CD4-positive, alpha-beta memory T cell (primary cell): ENCODE data around the gene HIVEP1. TPM values are rescaled to one million over a fixed set of nuclear protein-coding genes. Genes with fewer than 3 reads are reported as not detected.

Experiments used
- CTCF ChIA-PET: fragments of 350-600 bp; sonication (Branson Sonifier 250); formaldehyde crosslinking; loops from one replicate; lab custom pipeline; 2021; ENCODE audit warnings: inconsistent platforms; ENCODE audit not compliant: partially characterized antibody; lab: Charles Lee
- POLR2A ChIA-PET: fragments of 350-600 bp; sonication (Branson Sonifier 250); formaldehyde crosslinking; loops from one replicate; lab custom pipeline; 2021; ENCODE audit not compliant: partially characterized antibody; lab: Charles Lee
- DNase-seq, 5 donors: peaks; one replicate each; pipeline versions ENCODE4 v3.0.0 to v3.0.0-alpha.2; 2020 to 2022; ENCODE audit warnings: mixed read lengths in 1 of 5
- H3K27ac ChIP-seq: one replicate; pipeline ENCODE4 v1.7.0; 2013; ENCODE audit warnings: low read depth, low read length
- H3K27me3 ChIP-seq: 2 replicates; pipeline ENCODE4 v1.7.0; 2013; ENCODE audit warnings: mild to moderate bottlenecking, low read length, moderate library complexity; ENCODE audit not compliant: insufficient read depth
- H3K36me3 ChIP-seq: 2 replicates; pipeline ENCODE4 v1.7.0; 2013; ENCODE audit warnings: mild to moderate bottlenecking, low read length, moderate library complexity; ENCODE audit not compliant: insufficient read depth
- H3K4me1 ChIP-seq: 2 replicates; pipeline ENCODE4 v1.7.0; 2013; ENCODE audit warnings: mild to moderate bottlenecking, low read length, moderate library complexity; ENCODE audit not compliant: insufficient read depth
- H3K4me3 ChIP-seq, 2 donors: one replicate each; pipeline ENCODE4 v1.7.0; 2013; ENCODE audit warnings: low read length in 2 of 2, mild to moderate bottlenecking in 1 of 2
- H3K9me3 ChIP-seq, 2 donors: one replicate each; pipeline ENCODE4 v1.7.0; 2013; ENCODE audit warnings: low read length in 2 of 2, control low read depth in 1 of 2; ENCODE audit not compliant: control insufficient read depth in 1 of 2
- H3K27ac Mint-ChIP-seq, 7 donors: one replicate each; pipeline ENCODE4 v1.8.0; 2020 to 2021; ENCODE audit warnings: mixed read lengths in 7 of 7, mild to moderate bottlenecking in 6 of 7, inconsistent platforms in 3 of 7, moderate library complexity in 3 of 7
- H3K27me3 Mint-ChIP-seq, 2 donors: one replicate each; pipeline ENCODE4 v1.8.0; 2020 to 2021; ENCODE audit warnings: mixed read lengths in 2 of 2
- H3K36me3 Mint-ChIP-seq, 2 donors: one replicate each; pipeline ENCODE4 v1.8.0; 2020 to 2021; ENCODE audit warnings: mixed read lengths in 2 of 2, inconsistent platforms in 1 of 2, mild to moderate bottlenecking in 1 of 2
- H3K4me1 Mint-ChIP-seq, 4 donors: one replicate each; pipeline ENCODE4 v1.8.0; 2020 to 2021; ENCODE audit warnings: mixed read lengths in 4 of 4, mild to moderate bottlenecking in 1 of 4
- H3K4me3 Mint-ChIP-seq, 8 donors: one replicate each; pipeline ENCODE4 v1.8.0; 2020 to 2021; ENCODE audit warnings: mixed read lengths in 8 of 8, mild to moderate bottlenecking in 7 of 8, moderate library complexity in 6 of 8, inconsistent platforms in 3 of 8
- H3K9me3 Mint-ChIP-seq, 8 donors: one replicate each; pipeline ENCODE4 v1.8.0; 2020 to 2021; ENCODE audit warnings: mixed read lengths in 8 of 8, mild to moderate bottlenecking in 5 of 8, inconsistent platforms in 3 of 8, moderate library complexity in 1 of 8
- intact Hi-C: fragments of 100-400 bp; cut with micrococcal nuclease; formaldehyde crosslinking; loops from one replicate; pipeline ENCODE4 v1.15.1; 2023
- polyA plus RNA-seq, 2 donors: library from polyadenylated mRNA; unstranded; fragments of 300-500 nt; fragmentation: Illumina TruSeq; gene quantifications; one replicate each; pipeline ENCODE4 v1.2.3, GENCODE V29; 2021
- total RNA-seq, 2 experiments: library from RNA; stranded (reverse); gene quantifications; one replicate each; pipeline ENCODE4 v1.2.3, GENCODE V29; 2021

HIVEP1 gene
- total and polyA plus RNA-seq, 4 experiments from 2014 or later = 0.47 to 17.6 (median 11.9) TPM

DNA sequence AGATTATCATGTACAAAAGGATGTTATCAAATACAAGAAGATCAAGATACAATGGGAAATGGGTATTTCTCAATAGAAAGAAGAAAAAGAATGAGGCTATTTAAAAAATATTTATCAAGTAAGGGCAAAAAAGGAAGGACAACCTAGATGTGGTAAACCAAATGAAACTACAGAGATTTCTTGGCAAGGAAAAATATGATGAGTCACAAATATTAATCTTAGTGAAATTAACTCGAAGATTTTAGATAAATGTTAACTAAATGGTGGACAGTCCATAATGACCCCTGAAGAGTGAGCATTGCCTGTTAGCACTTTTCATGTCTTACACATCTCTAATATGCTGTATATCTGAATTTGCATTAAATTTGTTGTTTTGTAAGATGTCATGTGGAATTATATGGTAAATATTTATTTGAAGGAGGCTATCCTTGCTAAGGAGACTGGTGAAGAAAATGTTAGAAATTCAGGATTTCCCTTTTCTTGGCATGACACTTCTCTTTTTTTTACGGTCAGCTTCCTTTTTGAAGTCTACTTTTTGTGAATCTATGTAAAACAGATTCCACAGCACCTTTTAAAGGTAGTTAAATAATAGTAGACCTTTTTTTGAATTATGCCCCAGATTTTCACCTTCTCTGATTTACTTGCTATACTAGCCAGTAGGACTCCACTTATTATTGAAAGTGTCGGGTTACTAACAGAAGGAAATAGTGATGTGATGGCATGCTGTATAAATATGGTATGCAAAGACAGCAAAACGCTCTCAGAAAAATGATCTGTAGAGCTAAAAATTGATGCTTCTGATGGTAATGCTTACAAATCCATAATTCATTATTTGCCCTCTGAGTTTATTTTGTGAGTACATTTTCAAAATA is 120.5 kb downstream of the HIVEP1 start:
- peaks cover 0 to 1% (median 0%) of the 10 kb centered on the region in 8 donors for H3K9me3 Mint-ChIP-seq
- H3K4me1 Mint-ChIP-seq = peaks cover 5 to 15% (median 7%) of the 10 kb centered on the region in 4 donors
- intact Hi-C loops = no loop called here
- ChIA-PET CTCF (interaction anchor here (1.0 to 1.2 kb wide), 2 partner anchors 16 to 101 kb away, joined by 3 read pairs; no protein-coding TSS in a partner anchor), POLR2A (no interaction called here)
- no peak overlapping the region for H3K27ac ChIP-seq
- no peaks in the 10 kb centered on the region for H3K9me3 ChIP-seq
- DNase-seq = no peak
- H3K4me3 Mint-ChIP-seq = no peak overlapping the region
- peaks cover 30 to 37% of the 10 kb centered on the region in 2 donors for H3K36me3 Mint-ChIP-seq
- H3K27me3 ChIP-seq = no peaks in the 10 kb centered on the region
- no peaks in the 10 kb centered on the region for H3K36me3 ChIP-seq
- H3K27ac Mint-ChIP-seq = peak overlapping the region in 1 of 7 donors; percentile 40
- no peak overlapping the region for H3K4me3 ChIP-seq
- H3K27me3 Mint-ChIP-seq = no peaks in the 10 kb centered on the region
- peaks cover 4% of the 10 kb centered on the region for H3K4me1 ChIP-seq

DNA sequence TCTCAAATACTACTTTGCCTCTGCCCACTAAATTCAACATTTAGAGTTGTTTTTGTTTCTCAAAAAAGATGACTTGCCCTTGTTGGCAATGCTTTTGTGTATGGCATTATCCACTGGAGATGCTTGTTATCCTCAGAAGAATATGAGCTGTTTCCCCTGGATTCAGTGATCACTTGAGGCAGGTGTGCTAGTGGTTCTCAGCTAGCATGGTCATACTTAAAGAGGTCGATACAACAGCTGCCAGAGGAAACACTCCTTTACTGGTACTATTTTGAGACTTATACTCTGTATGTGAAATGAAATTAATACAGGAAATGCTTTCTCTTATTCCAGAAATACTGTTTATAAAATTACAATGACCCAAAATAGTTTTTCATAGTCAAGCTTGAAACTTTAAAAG is 122.5 kb downstream of the HIVEP1 start:
- DNase-seq = no peak
- no peaks in the 10 kb centered on the region for H3K27me3 ChIP-seq
- ChIA-PET POLR2A (interaction anchor here (0.8 kb wide), 1 partner anchor 9 kb away, joined by 3 read pairs; no protein-coding TSS in a partner anchor), CTCF (interaction anchor here (1.6 kb wide), 1 partner anchor 8 kb away, joined by 3 read pairs; no protein-coding TSS in a partner anchor)
- H3K9me3 ChIP-seq = no peaks in the 10 kb centered on the region
- H3K4me3 Mint-ChIP-seq = no peak overlapping the region
- intact Hi-C loops = no loop called here
- peaks cover 32 to 40% of the 10 kb centered on the region in 2 donors for H3K36me3 Mint-ChIP-seq
- H3K27ac ChIP-seq = no peak overlapping the region
- peaks cover 0 to 1% (median 0%) of the 10 kb centered on the region in 8 donors for H3K9me3 Mint-ChIP-seq
- peaks cover 12 to 25% (median 17%) of the 10 kb centered on the region in 4 donors for H3K4me1 Mint-ChIP-seq
- H3K27me3 Mint-ChIP-seq = no peaks in the 10 kb centered on the region
- H3K4me3 ChIP-seq = no peak overlapping the region
- H3K36me3 ChIP-seq = peaks cover 3% of the 10 kb centered on the region
- H3K27ac Mint-ChIP-seq = peak overlapping the region in 1 of 7 donors; percentile 23
- H3K4me1 ChIP-seq = peaks cover 21% of the 10 kb centered on the region

GRCh38 chr6:12134991-12135390 is 122.9 kb downstream of the HIVEP1 start:
- no peaks in the 10 kb centered on the region for H3K27me3 Mint-ChIP-seq
- DNase-seq = no peak
- ChIA-PET CTCF (interaction anchor here (1.6 kb wide), 1 partner anchor 9 kb away, joined by 3 read pairs; no protein-coding TSS in a partner anchor), POLR2A (no interaction called here)
- Histone ChIP-seq H3K9me3 (no peaks in the 10 kb centered on the region), H3K4me3 (no peak overlapping the region), H3K4me1 (peaks cover 21% of the 10 kb centered on the region), H3K27me3 (no peaks in the 10 kb centered on the region), H3K27ac (no peak overlapping the region), H3K36me3 (peaks cover 4% of the 10 kb centered on the region)
- peak overlapping the region in 2 of 7 donors; percentile 15 to 23 for H3K27ac Mint-ChIP-seq
- H3K9me3 Mint-ChIP-seq = peaks cover 0 to 1% (median 0%) of the 10 kb centered on the region in 8 donors
- no peak overlapping the region for H3K4me3 Mint-ChIP-seq
- peaks cover 34 to 40% of the 10 kb centered on the region in 2 donors for H3K36me3 Mint-ChIP-seq
- peaks cover 11 to 25% (median 17%) of the 10 kb centered on the region in 4 donors for H3K4me1 Mint-ChIP-seq
- intact Hi-C loops = loop anchor here (5.0 kb wide), 1 partner anchor 123 kb away; the partner anchor contains the start of gene HIVEP1

DNA sequence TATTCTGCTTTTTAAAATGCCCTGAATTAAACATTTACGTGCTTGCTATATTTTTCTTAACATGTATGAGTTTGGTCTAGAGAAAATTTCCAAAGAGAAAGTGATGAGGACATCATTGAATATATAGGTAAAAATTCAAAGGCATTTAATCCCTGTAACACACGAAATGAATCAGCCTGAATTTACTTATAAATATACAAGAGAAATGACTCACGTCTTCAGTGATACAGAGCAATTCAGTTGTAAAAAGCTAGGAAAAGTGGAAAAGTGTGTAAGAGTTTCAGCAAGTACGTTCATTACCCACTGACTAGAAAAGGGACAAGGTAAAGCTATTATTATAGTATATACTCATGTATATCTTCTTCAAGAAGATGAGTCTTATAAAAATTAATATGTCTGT is 124.8 kb downstream of the HIVEP1 start:
- H3K36me3 Mint-ChIP-seq = peaks cover 45 to 47% of the 10 kb centered on the region in 2 donors
- H3K36me3 ChIP-seq = peaks cover 4% of the 10 kb centered on the region
- ChIA-PET POLR2A (no interaction called here), CTCF (no interaction called here)
- no peak overlapping the region for H3K4me3 Mint-ChIP-seq
- H3K4me3 ChIP-seq = no peak overlapping the region
- DNase-seq = no peak
- H3K4me1 Mint-ChIP-seq = peaks cover 11 to 23% (median 17%) of the 10 kb centered on the region in 4 donors
- H3K9me3 Mint-ChIP-seq = peaks cover 0 to 1% (median 0%) of the 10 kb centered on the region in 8 donors
- no peaks in the 10 kb centered on the region for H3K9me3 ChIP-seq
- H3K4me1 ChIP-seq = peaks cover 21% of the 10 kb centered on the region
- intact Hi-C loops = loop anchor here (5.0 kb wide), 1 partner anchor 125 kb away; the partner anchor contains the start of gene HIVEP1
- H3K27ac Mint-ChIP-seq = no peak overlapping the region
- no peak overlapping the region for H3K27ac ChIP-seq
- H3K27me3 Mint-ChIP-seq = no peaks in the 10 kb centered on the region
- no peaks in the 10 kb centered on the region for H3K27me3 ChIP-seq

GRCh38 chr6:12137480-12137879 is 125.4 kb downstream of the HIVEP1 start:
- CTCF ChIA-PET = interaction anchor here (1.4 kb wide), 1 partner anchor 10 kb away, joined by 3 read pairs; no protein-coding TSS in a partner anchor
- no peak overlapping the region for H3K27ac ChIP-seq
- H3K9me3 Mint-ChIP-seq = peaks cover 0 to 5% (median 0%) of the 10 kb centered on the region in 8 donors
- H3K27ac Mint-ChIP-seq = peak overlapping the region in 1 of 7 donors; percentile 12
- intact Hi-C loops = loop anchor here (5.0 kb wide), 1 partner anchor 125 kb away; the partner anchor contains the start of gene HIVEP1
- POLR2A ChIA-PET = no interaction called here
- no peaks in the 10 kb centered on the region for H3K27me3 ChIP-seq
- H3K4me1 Mint-ChIP-seq = peaks cover 11 to 21% (median 17%) of the 10 kb centered on the region in 4 donors
- peaks cover 4% of the 10 kb centered on the region for H3K36me3 ChIP-seq
- H3K4me3 Mint-ChIP-seq = no peak overlapping the region
- H3K4me3 ChIP-seq = no peak overlapping the region
- DNase-seq = no peak
- no peaks in the 10 kb centered on the region for H3K27me3 Mint-ChIP-seq
- H3K4me1 ChIP-seq = peaks cover 21% of the 10 kb centered on the region
- no peaks in the 10 kb centered on the region for H3K9me3 ChIP-seq
- H3K36me3 Mint-ChIP-seq = peaks cover 45 to 52% of the 10 kb centered on the region in 2 donors

- intact Hi-C loops = loop anchor here (1.0 to 5.0 kb wide), 2 partner anchors 86 to 126 kb away; partner anchors contain the start of gene HIVEP1
- no peak overlapping the region for H3K27ac ChIP-seq
- ChIA-PET CTCF (interaction anchor here (1.4 kb wide), 1 partner anchor 11 kb away, joined by 3 read pairs; no protein-coding TSS in a partner anchor), POLR2A (no interaction called here)
- no peaks in the 10 kb centered on the region for H3K9me3 ChIP-seq
- Mint-ChIP-seq H3K36me3 (peaks cover 45 to 52% of the 10 kb centered on the region in 2 donors), H3K4me3 (peak overlapping the region in 6 of 8 donors; percentile 1 to 69 (median 42)), H3K4me1 (peaks cover 11 to 21% (median 17%) of the 10 kb centered on the region in 4 donors), H3K27me3 (no peaks in the 10 kb centered on the region), H3K27ac (peak overlapping the region in 5 of 7 donors; percentile 69 to 83 (median 79)), H3K9me3 (peaks cover 0 to 5% (median 0%) of the 10 kb centered on the region in 8 donors)
- no peak overlapping the region for H3K4me3 ChIP-seq
- no peaks in the 10 kb centered on the region for H3K27me3 ChIP-seq
- peaks cover 21% of the 10 kb centered on the region for H3K4me1 ChIP-seq
- peak; percentile 51 to 70 (median 68) for DNase-seq
- peaks cover 4% of the 10 kb centered on the region for H3K36me3 ChIP-seq
Measured at GRCh38 chr6:12138381-12138780, 126.3 kb downstream of the HIVEP1 start.
